Subcutaneous abdominal adipose tissue (tissue), 5 donors: ENCODE measurements around the gene ENPP3.
A peak's percentile ranks its signal among the peaks of the same experiment; 100 is the strongest.

Experiments used
- H3K27ac ChIP-seq: one replicate; pipeline ENCODE4 v1.7.0; 2013; ENCODE audit warnings: low read depth, mild to moderate bottlenecking, inconsistent platforms, low read length, moderate library complexity
- H3K27me3 ChIP-seq, 5 donors: one replicate each; pipeline ENCODE4 v1.7.0; 2013; ENCODE audit warnings: low read length in 5 of 5, inconsistent platforms in 1 of 5; ENCODE audit not compliant: control insufficient read depth in 5 of 5, insufficient read depth in 4 of 5
- H3K36me3 ChIP-seq, 5 donors: one replicate each; pipeline ENCODE4 v1.7.0; 2013; ENCODE audit warnings: low read length in 5 of 5; ENCODE audit not compliant: control insufficient read depth in 5 of 5, insufficient read depth in 5 of 5
- H3K4me1 ChIP-seq, 5 donors: one replicate each; pipeline ENCODE4 v1.7.0; 2013; ENCODE audit warnings: low read length in 5 of 5, mild to moderate bottlenecking in 3 of 5, moderate library complexity in 1 of 5; ENCODE audit not compliant: control insufficient read depth in 5 of 5, insufficient read depth in 5 of 5
- H3K4me3 ChIP-seq, 5 donors: one replicate each; pipeline ENCODE4 v1.7.0; 2013; ENCODE audit warnings: low read length in 5 of 5, low read depth in 1 of 5
- H3K9ac ChIP-seq, 5 donors: one replicate each; pipeline ENCODE4 v1.7.0; 2013; ENCODE audit warnings: low read length in 5 of 5, mild to moderate bottlenecking in 4 of 5, moderate library complexity in 3 of 5
- H3K9me3 ChIP-seq, 5 donors: one replicate each; pipeline ENCODE4 v1.7.0; 2013; ENCODE audit warnings: low read length in 5 of 5; ENCODE audit not compliant: control insufficient read depth in 5 of 5
- donor health status: healthy.
- donor health status: healthy.
- donor health status: healthy.
- donor health status: healthy.
- donor health status: healthy.

The ENPP3 gene

GRCh38 chr6:131782764-131783163 lies 145.7 kb downstream of the ENPP3 start:
- H3K4me3 ChIP-seq: no peak overlapping the region
- no peaks in the 10 kb centered on the region for H3K36me3 ChIP-seq
- H3K9ac ChIP-seq: no peak overlapping the region
- peaks cover 4 to 29% (median 19%) of the 10 kb centered on the region in 5 donors for H3K4me1 ChIP-seq
- H3K9me3 ChIP-seq: no peaks in the 10 kb centered on the region
- no peak overlapping the region for H3K27ac ChIP-seq
- H3K27me3 ChIP-seq: no peaks in the 10 kb centered on the region

GRCh38 chr6:131784561-131784960 lies 147.5 kb downstream of the ENPP3 start:
- Histone ChIP-seq H3K9ac (no peak overlapping the region), H3K36me3 (no peaks in the 10 kb centered on the region), H3K4me1 (peaks cover 0 to 24% (median 14%) of the 10 kb centered on the region in 5 donors), H3K9me3 (no peaks in the 10 kb centered on the region), H3K4me3 (peak overlapping the region in 1 of 5 donors; percentile 3), H3K27ac (peak overlapping the region; percentile 9), H3K27me3 (no peaks in the 10 kb centered on the region)

DNA sequence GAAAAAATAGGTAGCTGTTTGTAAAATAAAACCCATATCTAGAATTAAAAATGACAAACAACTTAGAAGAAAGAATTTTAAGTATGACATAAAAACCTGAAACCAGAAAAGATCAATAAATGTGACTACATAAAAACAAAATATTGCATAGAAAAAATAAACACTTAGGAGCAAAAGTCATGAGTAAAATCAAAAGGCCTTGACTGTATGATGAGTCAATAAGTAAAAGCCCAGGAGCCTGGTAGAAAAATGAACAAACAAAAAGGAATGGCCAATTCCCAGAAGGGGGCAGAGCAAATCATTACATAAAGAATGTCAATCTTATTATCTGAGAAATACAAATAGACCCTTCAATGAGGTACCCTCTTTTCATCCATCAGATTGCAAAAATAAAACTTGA lies 150.0 kb downstream of the ENPP3 start:
- H3K27ac ChIP-seq: peak overlapping the region; percentile 76
- peaks cover 0 to 24% (median 14%) of the 10 kb centered on the region in 5 donors for H3K4me1 ChIP-seq
- H3K9ac ChIP-seq: no peak overlapping the region
- H3K9me3 ChIP-seq: no peaks in the 10 kb centered on the region
- no peaks in the 10 kb centered on the region for H3K36me3 ChIP-seq
- no peaks in the 10 kb centered on the region for H3K27me3 ChIP-seq
- no peak overlapping the region for H3K4me3 ChIP-seq

- Histone ChIP-seq H3K36me3 (no peaks in the 10 kb centered on the region), H3K4me3 (peak overlapping the region in 3 of 5 donors; percentile 8 to 30 (median 22)), H3K4me1 (peaks cover 0 to 24% (median 14%) of the 10 kb centered on the region in 5 donors), H3K27me3 (no peaks in the 10 kb centered on the region), H3K9me3 (no peaks in the 10 kb centered on the region), H3K9ac (peak overlapping the region in 2 of 5 donors; percentile 28 to 39), H3K27ac (peak overlapping the region; percentile 76)
Measured at GRCh38 chr6:131787766-131788712, 150.9 kb downstream of the ENPP3 start.

DNA sequence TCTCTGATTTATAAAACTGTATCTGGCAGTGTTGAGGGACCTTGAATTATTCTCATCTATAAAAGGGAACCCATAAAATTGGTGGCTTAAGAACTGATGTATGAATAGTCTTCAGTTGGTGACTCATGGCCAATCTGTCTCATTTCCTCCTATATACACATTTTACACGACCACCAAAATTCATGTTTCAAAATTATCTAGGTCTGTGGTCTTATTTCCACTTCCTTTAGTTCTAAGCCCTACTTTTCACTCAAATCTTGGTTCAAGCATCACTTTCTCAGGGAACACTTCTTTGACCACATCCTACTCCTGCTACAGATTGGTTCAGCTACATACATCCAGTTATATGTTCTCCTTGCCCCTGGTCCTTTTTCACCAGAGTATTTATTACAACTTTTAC lies 152.1 kb downstream of the ENPP3 start:
- no peak overlapping the region for H3K9ac ChIP-seq
- H3K27ac ChIP-seq: no peak overlapping the region
- H3K4me3 ChIP-seq: no peak overlapping the region
- peaks cover 0 to 21% (median 14%) of the 10 kb centered on the region in 5 donors for H3K4me1 ChIP-seq
- no peaks in the 10 kb centered on the region for H3K36me3 ChIP-seq
- H3K27me3 ChIP-seq: no peaks in the 10 kb centered on the region
- H3K9me3 ChIP-seq: no peaks in the 10 kb centered on the region

DNA sequence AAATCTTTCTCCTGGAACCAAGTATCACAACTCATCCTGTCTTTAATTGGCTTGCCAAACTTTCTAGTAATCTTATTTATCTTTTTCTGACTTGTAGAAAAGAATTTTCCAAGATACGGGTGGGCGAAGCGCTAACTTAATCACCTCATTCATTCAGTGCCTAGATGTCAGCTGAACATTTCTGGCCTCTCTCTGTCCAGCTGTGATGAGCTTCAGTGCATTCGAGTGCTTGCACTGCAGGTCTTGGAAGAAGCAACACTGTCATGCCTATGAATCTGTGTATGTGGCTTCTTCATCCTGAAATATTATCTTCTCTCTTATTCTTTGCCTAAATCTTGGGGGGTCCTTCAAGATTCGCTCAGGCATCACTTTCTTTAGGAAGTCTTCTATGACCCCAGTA lies 154.4 kb downstream of the ENPP3 start:
- H3K27me3 ChIP-seq: no peaks in the 10 kb centered on the region
- no peak overlapping the region for H3K9ac ChIP-seq
- peaks cover 0 to 13% (median 9%) of the 10 kb centered on the region in 5 donors for H3K4me1 ChIP-seq
- H3K36me3 ChIP-seq: no peaks in the 10 kb centered on the region
- no peak overlapping the region for H3K4me3 ChIP-seq
- no peaks in the 10 kb centered on the region for H3K9me3 ChIP-seq
- H3K27ac ChIP-seq: no peak overlapping the region

DNA sequence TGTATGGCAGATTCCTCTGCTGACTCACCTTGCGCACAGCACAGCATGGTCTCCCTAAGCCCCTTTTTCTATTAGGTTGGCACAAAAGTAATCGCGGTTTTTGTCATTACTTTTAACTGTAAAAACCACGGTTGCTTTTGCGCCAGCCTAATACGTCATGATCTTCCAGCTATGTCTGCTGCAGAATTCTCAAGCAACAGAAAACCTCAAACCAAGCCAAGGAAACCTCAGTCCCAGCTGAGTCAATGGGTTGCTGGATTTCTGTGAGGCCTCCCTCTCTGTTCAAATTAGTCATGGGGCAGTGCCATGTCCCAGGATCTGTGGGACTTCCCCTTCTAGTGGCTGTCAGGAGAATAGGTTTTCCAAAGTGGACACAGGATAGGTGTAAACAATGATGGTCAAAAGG lies 155.0 kb downstream of the ENPP3 start:
- H3K27me3 ChIP-seq: no peaks in the 10 kb centered on the region
- H3K9me3 ChIP-seq: no peaks in the 10 kb centered on the region
- H3K4me1 ChIP-seq: peaks cover 0 to 12% (median 9%) of the 10 kb centered on the region in 5 donors
- no peak overlapping the region for H3K9ac ChIP-seq
- H3K27ac ChIP-seq: no peak overlapping the region
- no peak overlapping the region for H3K4me3 ChIP-seq
- no peaks in the 10 kb centered on the region for H3K36me3 ChIP-seq

- Histone ChIP-seq H3K27ac (no peak overlapping the region), H3K4me1 (no peaks in the 10 kb centered on the region)
Measured at GRCh38 chr6:131795366-131795765, 158.3 kb downstream of the ENPP3 start.

More at GRCh38 chr6:131795366-131795765, 158.3 kb downstream of the ENPP3 start:
- no peaks in the 10 kb centered on the region for H3K27me3 ChIP-seq
- H3K36me3 ChIP-seq: no peaks in the 10 kb centered on the region
- H3K9me3 ChIP-seq: no peaks in the 10 kb centered on the region
- H3K9ac ChIP-seq: no peak overlapping the region
- no peak overlapping the region for H3K4me3 ChIP-seq
